Endometrial microvascular endothelial cells (primary cell): ENCODE data around the gene TLCD3A. TPM values are rescaled to one million over a fixed set of nuclear protein-coding genes. Genes with fewer than 3 reads are reported as not detected.

ENCODE experiments used
- in situ Hi-C: cut with HindIII; loops from 2 replicates; pipeline ENCODE4 v1.10.0; 2017; ENCODE audit warnings: low sequenced_read_pairs, low pct_unique_long_range_greater_than_20kb; ENCODE audit errors: inconsistent ontology term
- total RNA-seq: library from RNA; depleted of rRNA; stranded (reverse); fragments of >200 nt; gene quantifications from one replicate; pipeline ENCODE4 v1.2.3, GENCODE V29; 2015; ENCODE audit errors: inconsistent ontology term

TLCD3A gene
- total RNA-seq, 1 donor from 2014 or later = 25.3 TPM

DNA sequence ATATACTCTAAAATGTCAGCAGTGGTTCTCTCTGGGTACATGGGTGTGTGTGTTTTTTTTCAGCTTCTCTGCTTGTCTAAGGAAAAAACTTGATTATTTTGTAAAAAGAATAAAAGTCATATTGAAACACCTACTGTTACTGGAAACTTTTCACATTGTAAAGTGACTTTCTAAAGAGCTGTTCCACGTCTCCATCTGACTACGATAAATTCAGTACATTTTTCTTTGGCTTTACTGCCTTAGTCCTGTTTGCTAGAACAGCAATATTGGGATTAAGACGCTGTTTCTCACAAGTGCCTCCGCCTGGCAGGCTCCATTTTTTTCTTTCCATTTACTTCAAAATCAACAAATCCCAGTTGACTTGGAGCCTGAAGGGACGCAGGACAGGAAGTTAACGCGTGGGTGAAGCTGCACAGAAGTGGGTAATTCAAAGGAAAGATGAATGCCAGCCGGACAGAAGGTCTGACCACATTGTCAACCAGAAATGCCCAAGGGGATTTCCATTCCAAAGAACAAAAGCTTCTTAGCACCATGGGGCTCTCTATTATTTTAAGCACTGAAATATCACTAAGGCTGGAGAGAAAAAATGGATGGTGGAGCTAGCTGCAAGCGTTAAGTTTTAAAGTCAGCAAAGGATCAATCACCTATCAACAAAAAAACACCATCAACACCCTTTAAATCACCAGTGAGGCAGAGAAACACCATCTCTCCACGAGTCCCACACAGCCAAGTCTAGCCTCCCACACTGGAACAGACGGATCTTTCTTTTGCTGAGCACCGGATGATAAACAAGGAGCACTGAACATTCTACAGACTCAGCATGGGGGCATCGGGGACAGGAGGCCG, 41.3 kb downstream of the TLCD3A start:
- in situ Hi-C loops = no loop called here

DNA sequence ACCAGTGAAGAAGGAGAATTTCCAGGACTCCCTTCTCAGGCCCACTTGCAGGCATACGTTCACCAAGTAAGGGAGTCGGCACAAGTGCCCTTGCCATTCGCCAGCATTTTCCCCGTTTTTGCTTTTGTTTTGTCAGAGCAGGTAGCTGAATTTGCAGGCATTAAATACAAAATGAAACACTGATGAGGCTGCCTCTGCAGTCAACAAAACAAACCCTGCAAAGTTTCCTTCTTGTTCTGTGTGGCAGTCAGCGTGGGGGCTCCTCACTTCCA, 41.9 kb downstream of the TLCD3A start:
- in situ Hi-C loops = no loop called here

DNA sequence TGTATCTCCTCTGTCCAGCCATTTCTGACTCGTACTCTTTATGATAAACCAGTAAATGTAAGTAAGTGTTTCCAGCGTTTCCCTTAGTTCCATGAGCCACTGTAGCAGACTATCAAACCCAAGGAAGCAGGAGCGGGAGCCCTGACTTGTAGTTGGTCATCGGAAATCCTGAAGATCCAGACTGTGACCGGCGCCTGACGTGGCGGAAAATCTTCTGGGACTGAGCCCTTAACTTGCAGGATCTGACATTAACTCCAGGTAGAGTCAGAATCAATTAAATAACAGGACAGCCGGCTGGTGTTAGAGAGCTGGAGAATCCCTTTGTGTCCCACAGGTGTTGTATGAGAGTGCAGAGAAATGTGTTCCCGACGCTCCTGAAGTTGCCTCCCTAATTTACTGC, 45.7 kb downstream of the TLCD3A start:
- in situ Hi-C loops = loop anchor here (25.0 kb wide), 1 partner anchor 184 kb away; no protein-coding TSS in a partner anchor

- in situ Hi-C loops = loop anchor here (25.0 kb wide), 1 partner anchor 180 kb away; no protein-coding TSS in a partner anchor
These were observed 49.7 kb downstream of the TLCD3A start, which contains the start of the genes GLOD4 and MRM3 for GRCh38 chr17:781805-782731. Gene GLOD4, minus strand, starts transcription at chr17:782280. Its CDS starts 25 bp downstream, at chr17:782255. Gene MRM3, plus strand, starts transcription at chr17:782353. Its CDS starts 26 bp downstream, at chr17:782379.

DNA sequence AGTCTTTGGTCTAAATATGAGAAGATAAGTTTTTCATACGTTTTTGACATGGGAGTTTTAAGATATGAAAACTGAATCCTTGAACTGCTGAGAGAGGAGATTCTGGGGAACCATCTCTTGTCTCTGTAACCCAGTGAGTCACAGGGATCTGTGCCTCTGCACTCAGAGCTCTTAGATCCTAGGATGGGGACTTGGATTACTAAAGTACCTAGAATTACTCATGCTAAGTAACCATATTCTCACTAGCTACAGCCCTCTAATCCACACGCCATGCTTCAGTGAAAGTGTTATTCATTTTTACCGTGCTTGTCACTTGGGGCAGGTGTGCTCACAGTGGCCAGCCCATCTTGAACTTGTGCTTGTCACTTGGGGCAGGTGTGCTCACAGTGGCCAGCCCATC, 51.7 kb downstream of the TLCD3A start:
- in situ Hi-C loops = loop anchor here (25.0 kb wide), 1 partner anchor 178 kb away; no protein-coding TSS in a partner anchor

GRCh38 chr17:785901-786300, 53.5 kb downstream of the TLCD3A start:
- in situ Hi-C loops = loop anchor here (25.0 kb wide), 1 partner anchor 176 kb away; no protein-coding TSS in a partner anchor

DNA sequence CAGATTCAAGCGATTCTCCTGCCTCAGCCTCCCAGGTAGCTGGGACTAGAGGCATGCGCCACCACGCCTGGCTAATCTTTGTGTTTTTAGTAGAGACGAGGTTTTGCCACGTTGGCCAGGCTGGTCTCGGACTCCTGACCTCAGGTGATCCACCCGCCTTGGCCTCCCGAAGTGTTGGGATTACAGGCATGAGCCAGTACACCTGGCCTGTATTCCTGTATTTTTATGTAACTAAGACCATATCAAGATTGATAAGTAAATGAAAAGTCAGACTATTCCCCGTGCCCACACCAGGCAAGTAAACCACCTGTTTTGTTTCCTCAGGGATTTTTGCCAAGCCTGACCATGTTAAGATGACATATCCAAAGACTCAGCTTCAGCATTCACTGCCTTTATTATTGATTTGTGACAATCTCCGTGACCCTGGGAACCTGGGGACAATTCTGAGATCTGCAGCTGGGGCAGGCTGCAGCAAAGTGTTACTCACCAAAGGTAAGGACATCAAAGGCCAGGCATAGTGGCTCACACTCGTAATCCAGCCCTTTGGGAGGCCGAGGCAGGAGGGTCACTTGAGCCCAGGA, 55.3 kb downstream of the TLCD3A start:
- in situ Hi-C loops = loop anchor here (25.0 kb wide), 1 partner anchor 175 kb away; no protein-coding TSS in a partner anchor

DNA sequence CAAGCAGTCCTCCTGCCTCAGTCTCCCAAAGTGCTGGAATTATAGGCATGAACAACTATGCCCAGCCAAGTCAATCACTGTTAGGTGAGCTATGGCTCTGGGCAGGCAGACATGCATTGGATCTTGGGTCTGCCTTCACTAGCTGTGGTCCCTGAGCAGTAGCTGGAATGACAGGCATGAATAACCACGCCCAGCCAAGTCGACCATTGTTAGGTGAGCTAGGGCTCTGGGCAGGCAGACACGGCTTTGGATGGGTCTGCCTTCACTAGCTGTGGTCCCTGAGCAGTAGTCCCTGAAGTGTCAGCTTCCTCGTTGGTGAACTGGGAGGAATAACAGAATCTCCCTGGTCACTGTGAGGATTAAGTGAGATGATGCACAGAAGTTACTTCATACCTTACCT, 56.2 kb downstream of the TLCD3A start:
- in situ Hi-C loops = loop anchor here (25.0 kb wide), 1 partner anchor 174 kb away; no protein-coding TSS in a partner anchor

- in situ Hi-C loops = loop anchor here (25.0 kb wide), 1 partner anchor 173 kb away; no protein-coding TSS in a partner anchor
These were observed 56.9 kb downstream of the TLCD3A start for GRCh38 chr17:789160-789840.

DNA sequence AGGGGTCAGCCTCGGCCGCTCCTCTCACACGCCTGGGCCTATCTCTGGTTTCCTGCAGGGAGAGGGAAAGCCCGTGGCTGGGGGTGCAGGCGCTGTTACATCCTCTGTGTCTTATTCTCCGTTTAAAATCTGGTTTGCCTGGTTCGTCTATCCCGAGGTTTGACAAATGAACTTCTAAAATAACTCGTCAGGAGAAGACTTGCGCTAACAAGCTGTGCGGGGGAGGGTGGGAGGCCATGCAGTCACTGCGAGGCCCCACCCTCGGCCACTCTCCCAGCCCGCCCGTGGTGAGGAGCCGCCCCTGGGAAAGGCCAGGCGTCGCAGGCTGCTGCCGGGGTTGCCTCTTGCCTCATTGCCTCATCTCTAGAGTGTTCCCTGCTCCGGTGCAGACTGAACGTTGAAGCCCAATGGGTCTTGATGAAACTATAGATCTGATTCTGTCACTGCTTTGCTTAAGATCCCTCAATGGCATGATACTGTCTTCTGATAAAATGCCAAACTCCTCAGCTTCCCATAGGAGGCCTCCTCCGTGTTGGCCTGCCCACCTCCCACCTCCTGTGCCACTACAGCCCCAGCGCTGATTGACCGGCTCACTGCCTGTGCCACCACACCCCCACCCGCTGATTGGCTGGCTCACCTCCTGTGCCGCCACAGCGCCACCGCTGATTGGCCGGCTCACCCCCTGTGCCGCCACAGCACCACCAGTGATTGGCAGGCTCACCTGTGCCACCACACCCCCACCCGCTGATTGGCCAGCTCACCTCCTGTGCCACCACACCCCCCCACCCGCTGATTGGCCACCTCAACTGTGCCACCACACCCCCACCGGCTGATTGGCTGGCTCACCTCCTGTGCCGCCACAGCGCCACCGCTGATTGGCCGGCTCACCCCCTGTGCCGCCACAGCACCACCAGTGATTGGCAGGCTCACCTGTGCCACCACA, 57.8 kb downstream of the TLCD3A start:
- in situ Hi-C loops = loop anchor here (25.0 kb wide), 1 partner anchor 172 kb away; no protein-coding TSS in a partner anchor

DNA sequence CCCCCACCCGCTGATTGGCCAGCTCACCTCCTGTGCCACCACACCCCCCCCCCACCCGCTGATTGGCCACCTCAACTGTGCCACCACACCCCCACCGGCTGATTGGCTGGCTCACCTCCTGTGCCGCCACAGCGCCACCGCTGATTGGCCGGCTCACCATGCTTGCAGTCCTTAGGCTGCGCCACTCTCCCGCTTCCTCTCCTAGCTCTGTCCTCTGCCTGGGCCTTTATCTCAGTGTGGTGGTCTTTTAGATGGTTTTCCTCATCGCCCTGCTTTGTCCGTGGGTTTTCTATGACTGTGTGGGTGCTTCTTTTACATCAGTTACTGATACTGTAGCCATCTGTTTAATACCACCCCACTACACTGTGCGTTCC, 58.5 kb downstream of the TLCD3A start:
- in situ Hi-C loops = loop anchor here (25.0 kb wide), 1 partner anchor 171 kb away; no protein-coding TSS in a partner anchor

GRCh38 chr17:791829-792228, 59.4 kb downstream of the TLCD3A start:
- in situ Hi-C loops = loop anchor here (25.0 kb wide), 1 partner anchor 170 kb away; no protein-coding TSS in a partner anchor

- in situ Hi-C loops = loop anchor here (25.0 kb wide), 1 partner anchor 170 kb away; no protein-coding TSS in a partner anchor
These were observed 59.9 kb downstream of the TLCD3A start for GRCh38 chr17:792277-792676.

Other genes starting within 250 kb of the TLCD3A start
- 22.4 TPM for gene VPS53, start 17.8 kb upstream of the TLCD3A start, total RNA-seq
- gene GEMIN4, start 19.7 kb downstream of the TLCD3A start, total RNA-seq = 27.6 TPM
- gene GLOD4, start 49.7 kb downstream of the TLCD3A start, total RNA-seq = 73.4 TPM
- 29.4 TPM for gene MRM3, start 49.8 kb downstream of the TLCD3A start, total RNA-seq
- 0.28 TPM for gene NXN, start 247.2 kb downstream of the TLCD3A start, total RNA-seq